HEK293 (cell line): ENCODE results near the gene LDLRAD2.

Experiments used
- CTCF ChIA-PET: fragments of 350-600 bp; formaldehyde crosslinking; extraction: SDS; loops from one replicate; lab custom pipeline; 2021; ENCODE audit warnings: antibody characterized with exemption; lab: Yijun Ruan, JAX
- POLR2A ChIA-PET: fragments of 300-600 bp; formaldehyde crosslinking; extraction: SDS; loops from one replicate; lab custom pipeline; 2020; ENCODE audit warnings: antibody characterized with exemption, inconsistent platforms; lab: Yijun Ruan, JAX
- H3K27ac ChIP-seq: fragments of 200-500 bp; sonication (Bioruptor generic); 2 replicates; pipeline ENCODE4 v1.5.1; 2014; ENCODE audit warnings: low read depth, low read length, control low read depth, inconsistent platforms; ENCODE audit errors: extremely low read depth
- H3K36me3 ChIP-seq, 2 experiments: fragments of 200-500 bp in 1 of 2; sonication (Bioruptor generic) in 1 of 2; 1 replicate in 1 of 2; 2 replicates in 1 of 2; pipeline ENCODE4 v1.5.1; 2014 to 2017; ENCODE audit warnings: inconsistent platforms in 2 of 2, low read length in 2 of 2; ENCODE audit not compliant: control insufficient read depth in 2 of 2, insufficient read depth in 1 of 2
- H3K4me1 ChIP-seq: fragments of 200-500 bp; sonication (Bioruptor generic); 2 replicates; pipeline ENCODE4 v1.5.1; 2014; ENCODE audit warnings: mild to moderate bottlenecking, low read length, inconsistent platforms; ENCODE audit not compliant: control insufficient read depth, insufficient read depth
- H3K4me3 ChIP-seq: 2 replicates; pipeline ENCODE4 v1.5.1; 2011; ENCODE audit warnings: low read depth, mild to moderate bottlenecking, control low read depth, low read length, moderate library complexity
- H3K9me3 ChIP-seq: fragments of 200-500 bp; sonication (Bioruptor generic); 2 replicates; pipeline ENCODE4 v1.5.1; 2014; ENCODE audit warnings: low read depth, low read length, inconsistent platforms; ENCODE audit not compliant: control insufficient read depth, insufficient read depth
- BCL11B ChIP-seq: fragments of 450-650 bp; formaldehyde crosslinking; IDR thresholded peaks from 2 replicates; pipeline ENCODE4 v1.5.1; 2016; ENCODE audit warnings: low read depth, missing biosample characterization, missing genetic modification characterization
- BCL6B ChIP-seq: fragments of 450-650 bp; formaldehyde crosslinking; IDR thresholded peaks from 2 replicates; pipeline ENCODE4 v1.5.1; 2017; ENCODE audit warnings: missing biosample characterization, missing genetic modification characterization
- EGR2 ChIP-seq: fragments of 450-650 bp; formaldehyde crosslinking; IDR thresholded peaks from 2 replicates; pipeline ENCODE4 v1.5.1; 2016; ENCODE audit warnings: low read depth, missing biosample characterization, missing genetic modification characterization
- KLF7 ChIP-seq: fragments of 450-650 bp; formaldehyde crosslinking; IDR thresholded peaks from 2 replicates; pipeline ENCODE4 v1.5.1; 2016; ENCODE audit warnings: missing biosample characterization, missing genetic modification characterization, borderline replicate concordance
- KLF9 ChIP-seq: fragments of 450-650 bp; formaldehyde crosslinking; IDR thresholded peaks from 2 replicates; pipeline ENCODE4 v1.5.1; 2016; ENCODE audit warnings: missing biosample characterization, missing genetic modification characterization, low read depth
- PATZ1 ChIP-seq: fragments of 450-650 bp; formaldehyde crosslinking; IDR thresholded peaks from 2 replicates; pipeline ENCODE4 v1.5.1; 2016; ENCODE audit warnings: missing biosample characterization, missing genetic modification characterization
- YY2 ChIP-seq: fragments of 450-650 bp; formaldehyde crosslinking; IDR thresholded peaks from 2 replicates; pipeline ENCODE4 v1.5.1; 2016; ENCODE audit warnings: missing biosample characterization, missing genetic modification characterization
- ZFP37 ChIP-seq: fragments of 450-650 bp; formaldehyde crosslinking; IDR thresholded peaks from 2 replicates; pipeline ENCODE4 v1.5.1; 2016; ENCODE audit warnings: missing biosample characterization, missing genetic modification characterization
- ZIC2 ChIP-seq: fragments of 450-650 bp; formaldehyde crosslinking; IDR thresholded peaks from 2 replicates; pipeline ENCODE4 v1.5.1; 2016; ENCODE audit warnings: missing biosample characterization, missing genetic modification characterization
- ZNF169 ChIP-seq: fragments of 450-650 bp; formaldehyde crosslinking; IDR thresholded peaks from 2 replicates; pipeline ENCODE4 v1.5.1; 2016; ENCODE audit warnings: missing biosample characterization, missing genetic modification characterization
- ZNF221 ChIP-seq: fragments of 450-650 bp; formaldehyde crosslinking; IDR thresholded peaks from 2 replicates; pipeline ENCODE4 v1.5.1; 2017; ENCODE audit warnings: missing biosample characterization, missing genetic modification characterization, borderline replicate concordance
- ZNF350 ChIP-seq: fragments of 450-650 bp; formaldehyde crosslinking; IDR thresholded peaks from 2 replicates; pipeline ENCODE4 v1.5.0; 2017; ENCODE audit warnings: missing biosample characterization, mild to moderate bottlenecking, missing genetic modification characterization
- ZNF37A ChIP-seq: fragments of 450-650 bp; IDR thresholded peaks from 2 replicates; pipeline ENCODE4 v1.5.1; 2018; ENCODE audit warnings: missing biosample characterization, missing genetic modification characterization
- ZNF391 ChIP-seq: fragments of 450-650 bp; formaldehyde crosslinking; IDR thresholded peaks from 2 replicates; pipeline ENCODE4 v1.5.1; 2016; ENCODE audit warnings: low read depth, missing biosample characterization, missing genetic modification characterization, borderline replicate concordance
- ZNF404 ChIP-seq: fragments of 450-650 bp; formaldehyde crosslinking; IDR thresholded peaks from 2 replicates; pipeline ENCODE4 v1.5.1; 2017; ENCODE audit warnings: missing biosample characterization, missing genetic modification characterization
- ZNF518A ChIP-seq: fragments of 450-650 bp; formaldehyde crosslinking; conservative IDR thresholded peaks from 2 replicates; pipeline ENCODE4 v1.5.1; 2016; ENCODE audit warnings: low read depth, missing biosample characterization, missing genetic modification characterization
- ZNF624 ChIP-seq: fragments of 450-650 bp; formaldehyde crosslinking; IDR thresholded peaks from 2 replicates; pipeline ENCODE4 v1.5.1; 2017; ENCODE audit warnings: missing biosample characterization, missing genetic modification characterization
- ZNF639 ChIP-seq: fragments of 450-650 bp; formaldehyde crosslinking; IDR thresholded peaks from 2 replicates; pipeline ENCODE4 v1.5.1; 2016; ENCODE audit warnings: missing biosample characterization, missing genetic modification characterization
- ZNF654 ChIP-seq: fragments of 450-650 bp; formaldehyde crosslinking; IDR thresholded peaks from 2 replicates; pipeline ENCODE4 v1.5.1; 2016; ENCODE audit warnings: low read depth, missing biosample characterization, missing genetic modification characterization
- ZNF785 ChIP-seq: fragments of 450-650 bp; formaldehyde crosslinking; IDR thresholded peaks from 2 replicates; pipeline ENCODE4 v1.5.1; 2016; ENCODE audit warnings: missing biosample characterization, missing genetic modification characterization
- ZSCAN23 ChIP-seq: fragments of 450-650 bp; formaldehyde crosslinking; IDR thresholded peaks from 2 replicates; pipeline ENCODE4 v1.5.1; 2016; ENCODE audit warnings: missing biosample characterization, missing genetic modification characterization

LDLRAD2 gene

DNA sequence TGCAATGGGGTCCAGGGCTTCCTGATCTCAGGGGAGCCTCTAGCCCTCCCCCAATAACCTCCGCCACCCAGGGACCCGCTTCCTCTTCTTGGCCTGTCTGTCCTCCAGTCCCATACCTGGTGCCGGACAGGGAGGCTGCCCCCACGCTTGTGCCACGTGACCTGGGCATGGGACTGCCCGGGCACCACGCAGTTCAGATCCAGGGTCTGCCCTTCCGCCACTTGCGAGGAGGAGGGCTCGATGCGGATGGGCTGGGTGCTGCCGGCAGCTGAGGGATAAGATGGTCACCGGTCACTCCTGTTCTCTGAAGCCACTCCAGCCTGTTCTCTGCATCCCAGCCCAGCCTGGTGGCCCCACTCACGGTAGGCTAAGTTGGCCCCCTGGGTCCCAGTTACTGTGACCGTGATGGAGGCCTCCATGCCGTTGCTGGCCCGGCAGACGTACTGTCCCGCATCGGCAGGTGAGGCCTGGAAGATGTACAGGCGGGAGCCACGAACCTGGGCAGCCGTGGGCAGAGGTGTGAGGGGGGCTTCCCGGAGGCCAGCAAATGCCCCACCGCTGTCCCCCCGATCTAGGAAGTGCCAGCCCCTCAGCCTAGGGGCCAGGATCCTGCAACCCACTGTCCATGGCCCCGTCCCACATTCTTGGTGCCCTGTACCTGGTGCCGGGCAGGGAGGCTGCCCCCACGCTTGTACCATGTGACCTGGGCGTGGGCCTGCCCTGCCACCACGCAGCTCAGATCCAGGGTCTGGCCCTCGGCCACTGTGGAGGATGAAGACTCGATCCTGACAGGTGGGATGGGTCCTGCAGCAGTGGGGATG, 39.6 kb downstream of the LDLRAD2 start:
- ChIA-PET POLR2A (no interaction called here), CTCF (no interaction called here)
- Histone ChIP-seq H3K4me3 (no peak overlapping the region), H3K27ac (no peak overlapping the region), H3K4me1 (no peaks in the 10 kb centered on the region), H3K9me3 (no peaks in the 10 kb centered on the region), H3K36me3 (peaks cover 0 to 76% of the 10 kb centered on the region in 2 experiments; a peak in 1 of 3 replicates)
- no peak for TF ChIP-seq ZNF785 (tag by site-specific recombination)
- no peak for TF ChIP-seq ZIC2
- TF ChIP-seq ZNF404 (tag by site-specific recombination) = no peak
- no peak for TF ChIP-seq BCL11B
- TF ChIP-seq EGR2 (tag by site-specific recombination) = no peak
- TF ChIP-seq ZNF654 (tag by site-specific recombination) = no peak
- no peak for TF ChIP-seq PATZ1

DNA sequence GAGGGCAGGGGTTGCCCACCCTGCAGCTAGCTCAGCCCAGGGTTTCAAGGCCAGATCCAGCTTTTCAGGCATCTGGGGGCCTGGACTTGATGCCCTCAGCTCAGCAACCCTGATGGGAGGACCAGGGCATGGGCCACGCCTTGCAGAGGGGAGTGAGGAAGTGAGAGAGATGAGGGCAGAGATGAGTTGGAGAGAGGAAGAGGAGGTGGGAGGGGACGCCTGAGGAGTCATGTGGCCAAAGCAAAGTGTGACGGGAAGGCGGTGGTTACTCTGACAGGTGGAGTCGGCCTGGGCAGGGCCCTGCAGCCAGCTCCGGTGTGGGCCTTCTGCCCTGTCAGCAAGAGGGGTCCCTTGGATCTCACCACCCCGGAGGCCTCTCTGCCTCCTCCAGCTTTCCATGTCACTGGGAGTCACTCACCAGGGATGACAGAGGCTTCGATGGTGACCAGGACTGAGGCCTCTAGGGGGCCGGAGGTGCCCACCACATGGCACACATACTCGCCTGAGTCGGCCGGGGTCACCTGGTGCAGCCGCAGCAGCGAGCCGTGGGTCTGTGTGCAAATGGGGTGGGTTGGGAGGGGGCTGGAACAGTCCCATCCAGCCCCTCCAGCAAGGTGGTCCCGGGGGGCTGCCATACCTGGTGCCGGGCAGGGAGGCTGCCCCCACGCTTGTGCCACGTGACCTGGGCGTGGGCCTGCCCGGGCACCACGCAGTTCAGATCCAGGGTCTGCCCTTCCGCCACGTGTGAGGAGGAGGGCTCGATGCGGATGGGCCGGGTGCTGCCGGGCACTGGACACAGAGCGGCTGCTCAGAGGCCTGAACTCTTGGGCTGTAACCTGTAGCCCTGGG, 40.4 kb downstream of the LDLRAD2 start:
- H3K9me3 ChIP-seq = no peaks in the 10 kb centered on the region
- ChIA-PET POLR2A (interaction anchor here (1.0 kb wide), 1 partner anchor 14 kb away, joined by 3 read pairs; no protein-coding TSS in a partner anchor), CTCF (no interaction called here)
- H3K4me3 ChIP-seq = no peak overlapping the region
- no peak overlapping the region for H3K27ac ChIP-seq
- H3K36me3 ChIP-seq = peaks cover 0 to 78% of the 10 kb centered on the region in 2 experiments; a peak in 1 of 3 replicates
- no peaks in the 10 kb centered on the region for H3K4me1 ChIP-seq
- TF ChIP-seq ZNF624 (tag by site-specific recombination) (no peak), ZFP37 (tag by site-specific recombination) (no peak), ZSCAN23 (tag by site-specific recombination) (no peak), ZNF37A (tag by site-specific recombination) (no peak), BCL6B (no peak), ZNF391 (no peak), ZNF639 (tag by site-specific recombination) (no peak), ZNF169 (tag by site-specific recombination) (no peak), YY2 (tag by site-specific recombination) (no peak), KLF7 (tag by site-specific recombination) (no peak), ZNF221 (no peak), ZNF518A (tag by site-specific recombination) (no peak), ZNF350 (tag by site-specific recombination) (no peak), KLF9 (no peak)
